MM.1S (cell line): ENCODE results near the gene TLCD3A.

ENCODE experiments used
- EZH2 ChIP-seq: fragments of 300-600 bp; sonication (generic); optimal IDR thresholded peaks from 2 replicates; pipeline ENCODE3; 2017; ENCODE audit warnings: low read depth, mild to moderate bottlenecking, antibody characterized with exemption, low read length, mixed read lengths
- EZH2phosphoT487 ChIP-seq: fragments of 300-600 bp; sonication (generic); IDR thresholded peaks from 2 replicates; pipeline ENCODE4 v1.6.1; 2018; ENCODE audit warnings: antibody characterized with exemption, low read length
- TF ChIP-seq, protein P1 (sequence below): fragments of 300-600 bp; sonication (generic); IDR thresholded peaks from 2 replicates; pipeline ENCODE4 v1.5.1; 2016; ENCODE audit warnings: antibody characterized with exemption, low read length, mixed read lengths

DNA sequence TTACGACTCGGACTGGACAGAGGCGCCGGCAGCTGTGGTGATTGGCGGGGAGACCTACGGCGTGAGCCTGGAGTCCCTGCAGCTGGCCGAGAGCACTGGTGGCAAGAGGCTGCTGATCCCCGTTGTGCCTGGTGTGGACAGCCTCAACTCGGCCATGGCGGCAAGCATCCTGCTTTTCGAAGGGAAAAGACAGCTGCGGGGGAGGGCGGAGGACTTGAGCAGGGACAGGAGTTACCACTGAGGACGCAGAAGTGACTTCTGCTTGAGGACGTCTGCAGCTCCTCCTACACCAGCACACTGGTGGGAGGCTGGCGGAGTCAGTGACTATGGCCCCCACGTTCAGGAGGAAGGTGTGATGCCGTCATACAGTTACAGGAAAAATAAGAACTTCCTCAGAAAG lies 59.4 kb downstream of the TLCD3A start:
- TF ChIP-seq, protein P1, sequence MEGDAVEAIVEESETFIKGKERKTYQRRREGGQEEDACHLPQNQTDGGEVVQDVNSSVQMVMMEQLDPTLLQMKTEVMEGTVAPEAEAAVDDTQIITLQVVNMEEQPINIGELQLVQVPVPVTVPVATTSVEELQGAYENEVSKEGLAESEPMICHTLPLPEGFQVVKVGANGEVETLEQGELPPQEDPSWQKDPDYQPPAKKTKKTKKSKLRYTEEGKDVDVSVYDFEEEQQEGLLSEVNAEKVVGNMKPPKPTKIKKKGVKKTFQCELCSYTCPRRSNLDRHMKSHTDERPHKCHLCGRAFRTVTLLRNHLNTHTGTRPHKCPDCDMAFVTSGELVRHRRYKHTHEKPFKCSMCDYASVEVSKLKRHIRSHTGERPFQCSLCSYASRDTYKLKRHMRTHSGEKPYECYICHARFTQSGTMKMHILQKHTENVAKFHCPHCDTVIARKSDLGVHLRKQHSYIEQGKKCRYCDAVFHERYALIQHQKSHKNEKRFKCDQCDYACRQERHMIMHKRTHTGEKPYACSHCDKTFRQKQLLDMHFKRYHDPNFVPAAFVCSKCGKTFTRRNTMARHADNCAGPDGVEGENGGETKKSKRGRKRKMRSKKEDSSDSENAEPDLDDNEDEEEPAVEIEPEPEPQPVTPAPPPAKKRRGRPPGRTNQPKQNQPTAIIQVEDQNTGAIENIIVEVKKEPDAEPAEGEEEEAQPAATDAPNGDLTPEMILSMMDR, result no peak
- TF ChIP-seq EZH2 (no peak), EZH2phosphoT487 (no peak)
